ENCODE data around the gene CPXM2.

DNA sequence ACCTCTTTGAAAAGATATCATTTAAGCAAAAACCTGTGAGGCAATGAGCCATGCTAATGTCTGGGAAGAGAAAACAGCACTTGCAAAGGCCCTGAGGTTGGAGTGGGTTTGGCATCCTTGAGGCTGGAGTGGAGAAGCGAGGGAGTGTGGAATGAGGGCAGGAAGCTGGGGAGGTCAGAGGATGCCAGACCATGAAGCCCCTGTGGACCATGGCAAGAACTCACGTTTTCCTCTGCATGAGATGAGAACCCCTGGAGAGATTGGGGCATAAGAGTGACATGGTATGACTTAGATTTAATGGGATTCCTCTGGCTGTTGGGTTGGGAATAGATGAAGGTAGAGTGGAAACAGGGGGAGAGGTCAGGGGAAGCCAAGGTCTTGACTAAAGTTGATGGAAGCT lies 176.1 kb downstream of the CPXM2 start:
- TF ChIP-seq CC2D1A (IDR thresholded peaks at IDR 0.05) (no peak), PHF8 (IDR thresholded peaks at IDR 0.05; ENCODE audit: borderline replicate concordance, low read length) (no peak), EZH2 (IDR thresholded peaks at IDR 0.05; ENCODE audit: borderline replicate concordance, low read depth, low read length) (no peak), RFX5 (IDR thresholded peaks at IDR 0.05; ENCODE audit: low read depth, low read length) (no peak), CTCF (IDR thresholded peaks at IDR 0.05 in 2 of 3, conservative IDR thresholded peaks at IDR 0.05 in 1 of 3; ENCODE audit: insufficient read depth in 2 of 3, low read depth in 1 of 3, low read length in 3 of 3) (no peak), JUND (IDR thresholded peaks at IDR 0.05; ENCODE audit: borderline replicate concordance, low read depth, low read length) (no peak), JUND (tag; IDR thresholded peaks at IDR 0.05; ENCODE audit: borderline replicate concordance, low read depth, low read length) (no peak), SP1 (CRISPR knock-in tag; IDR thresholded peaks at IDR 0.05) (no peak)
- TF ChIP-seq, protein P1, sequence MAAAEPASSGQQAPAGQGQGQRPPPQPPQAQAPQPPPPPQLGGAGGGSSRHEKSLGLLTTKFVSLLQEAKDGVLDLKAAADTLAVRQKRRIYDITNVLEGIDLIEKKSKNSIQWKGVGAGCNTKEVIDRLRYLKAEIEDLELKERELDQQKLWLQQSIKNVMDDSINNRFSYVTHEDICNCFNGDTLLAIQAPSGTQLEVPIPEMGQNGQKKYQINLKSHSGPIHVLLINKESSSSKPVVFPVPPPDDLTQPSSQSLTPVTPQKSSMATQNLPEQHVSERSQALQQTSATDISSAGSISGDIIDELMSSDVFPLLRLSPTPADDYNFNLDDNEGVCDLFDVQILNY (CRISPR knock-in tag; IDR thresholded peaks at IDR 0.05): no peak

Data from K562 (cell line).